ENCODE results near the gene TIMM17B.

Gene TIMM17B

DNA sequence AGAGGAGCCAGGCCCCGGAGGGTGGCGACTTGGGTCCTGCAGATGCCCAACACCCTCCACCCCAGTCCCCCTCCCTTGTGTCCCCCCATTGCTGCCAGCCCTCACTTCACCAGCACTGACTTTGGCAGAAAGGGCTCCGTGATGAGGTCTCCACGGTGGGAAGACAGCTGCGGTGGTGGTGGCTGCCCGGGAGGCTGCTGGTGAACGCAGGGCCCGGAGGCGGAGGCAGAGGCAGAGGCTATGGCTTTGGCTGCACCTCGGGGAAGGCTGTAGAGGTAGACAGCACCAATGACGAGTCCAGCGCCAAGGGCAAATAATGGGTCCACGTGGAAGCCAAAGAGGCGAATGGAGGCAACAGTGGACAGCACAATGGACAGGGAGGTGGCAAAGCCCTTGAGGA lies 7.1 kb upstream of the TIMM17B start:
- in situ Hi-C loops (cut with MboI; ENCODE audit: low sequenced_read_pairs, unreplicated experiment), result no loop called here
- no peak for DNase-seq (ENCODE audit: low spot score)
- TF ChIP-seq, protein P1, sequence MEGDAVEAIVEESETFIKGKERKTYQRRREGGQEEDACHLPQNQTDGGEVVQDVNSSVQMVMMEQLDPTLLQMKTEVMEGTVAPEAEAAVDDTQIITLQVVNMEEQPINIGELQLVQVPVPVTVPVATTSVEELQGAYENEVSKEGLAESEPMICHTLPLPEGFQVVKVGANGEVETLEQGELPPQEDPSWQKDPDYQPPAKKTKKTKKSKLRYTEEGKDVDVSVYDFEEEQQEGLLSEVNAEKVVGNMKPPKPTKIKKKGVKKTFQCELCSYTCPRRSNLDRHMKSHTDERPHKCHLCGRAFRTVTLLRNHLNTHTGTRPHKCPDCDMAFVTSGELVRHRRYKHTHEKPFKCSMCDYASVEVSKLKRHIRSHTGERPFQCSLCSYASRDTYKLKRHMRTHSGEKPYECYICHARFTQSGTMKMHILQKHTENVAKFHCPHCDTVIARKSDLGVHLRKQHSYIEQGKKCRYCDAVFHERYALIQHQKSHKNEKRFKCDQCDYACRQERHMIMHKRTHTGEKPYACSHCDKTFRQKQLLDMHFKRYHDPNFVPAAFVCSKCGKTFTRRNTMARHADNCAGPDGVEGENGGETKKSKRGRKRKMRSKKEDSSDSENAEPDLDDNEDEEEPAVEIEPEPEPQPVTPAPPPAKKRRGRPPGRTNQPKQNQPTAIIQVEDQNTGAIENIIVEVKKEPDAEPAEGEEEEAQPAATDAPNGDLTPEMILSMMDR (IDR thresholded peaks at IDR 0.05; ENCODE audit: borderline replicate concordance, control extremely low read depth, extremely low read depth, insufficient read depth, missing control alignments), result no peak

DNA sequence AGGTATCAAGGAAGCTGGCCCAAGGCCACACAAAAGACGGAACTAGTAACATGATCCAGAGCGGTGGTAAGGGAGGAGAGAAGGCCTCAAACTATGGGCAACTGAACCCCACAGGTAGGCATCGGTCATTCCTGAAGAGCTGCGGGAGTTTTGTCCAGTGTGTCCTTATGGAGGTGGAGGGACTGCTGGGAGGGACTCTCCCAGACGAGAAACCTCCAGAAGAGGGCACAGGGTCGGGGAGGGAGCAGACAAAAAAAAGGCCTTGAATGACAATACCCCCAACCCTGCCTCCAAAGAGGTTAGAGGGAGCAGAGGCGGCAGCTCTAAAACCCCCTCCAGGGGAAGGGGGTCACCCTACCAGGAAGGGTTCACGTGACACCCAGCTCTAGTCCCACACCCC lies 6.6 kb upstream of the TIMM17B start:
- in situ Hi-C loops (cut with MboI; ENCODE audit: low sequenced_read_pairs, unreplicated experiment), result no loop called here
- TF ChIP-seq, protein P1 (IDR thresholded peaks at IDR 0.05; ENCODE audit: borderline replicate concordance, control extremely low read depth, extremely low read depth, insufficient read depth, missing control alignments), result no peak
- no peak for DNase-seq (ENCODE audit: low spot score)

DNA sequence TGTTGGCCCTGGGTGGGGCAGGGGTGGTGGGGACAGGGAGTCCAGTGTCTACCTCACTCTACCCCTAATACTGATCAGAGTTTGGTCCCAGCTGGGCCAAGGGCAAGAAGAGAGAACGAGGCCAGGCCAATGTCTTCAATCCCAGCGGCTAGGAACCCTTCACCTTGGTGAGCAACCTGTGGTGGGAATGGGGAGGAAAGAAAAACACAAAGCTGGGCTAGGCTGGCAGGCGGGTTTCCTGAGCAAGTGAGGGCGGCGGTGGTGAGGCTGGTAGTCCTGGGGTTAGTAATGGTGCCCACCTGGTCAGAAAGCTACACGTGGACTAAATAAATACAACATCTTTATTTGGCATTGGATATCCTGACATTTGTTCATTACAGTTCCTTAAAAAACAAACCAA lies 5.7 kb upstream of the TIMM17B start:
- in situ Hi-C loops (cut with MboI; ENCODE audit: low sequenced_read_pairs, unreplicated experiment), result no loop called here
- DNase-seq (ENCODE audit: low spot score), result no peak
- TF ChIP-seq, protein P1 (IDR thresholded peaks at IDR 0.05; ENCODE audit: borderline replicate concordance, control extremely low read depth, extremely low read depth, insufficient read depth, missing control alignments), result no peak

DNA sequence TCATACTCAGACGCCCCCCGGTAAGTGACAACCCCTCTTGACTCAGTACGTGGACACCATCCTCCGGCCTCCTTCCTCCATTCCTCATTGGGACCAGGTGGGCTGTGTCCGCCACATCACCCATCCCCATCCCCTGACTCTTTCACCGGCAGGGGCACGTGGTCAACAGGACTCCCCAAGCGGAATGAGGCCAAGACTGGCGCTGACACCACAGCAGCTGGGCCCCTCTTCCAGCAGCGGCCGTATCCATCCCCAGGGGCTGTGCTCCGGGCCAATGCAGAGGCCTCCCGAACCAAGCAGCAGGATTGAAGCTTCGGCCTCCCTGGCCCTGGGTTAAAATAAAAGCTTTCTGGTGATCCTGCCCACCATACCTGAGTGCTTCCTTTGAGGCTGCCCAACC lies 5.2 kb upstream of the TIMM17B start:
- TF ChIP-seq, protein P1 (IDR thresholded peaks at IDR 0.05; ENCODE audit: borderline replicate concordance, control extremely low read depth, extremely low read depth, insufficient read depth, missing control alignments), result no peak
- in situ Hi-C loops (cut with MboI; ENCODE audit: low sequenced_read_pairs, unreplicated experiment), result no loop called here

DNA sequence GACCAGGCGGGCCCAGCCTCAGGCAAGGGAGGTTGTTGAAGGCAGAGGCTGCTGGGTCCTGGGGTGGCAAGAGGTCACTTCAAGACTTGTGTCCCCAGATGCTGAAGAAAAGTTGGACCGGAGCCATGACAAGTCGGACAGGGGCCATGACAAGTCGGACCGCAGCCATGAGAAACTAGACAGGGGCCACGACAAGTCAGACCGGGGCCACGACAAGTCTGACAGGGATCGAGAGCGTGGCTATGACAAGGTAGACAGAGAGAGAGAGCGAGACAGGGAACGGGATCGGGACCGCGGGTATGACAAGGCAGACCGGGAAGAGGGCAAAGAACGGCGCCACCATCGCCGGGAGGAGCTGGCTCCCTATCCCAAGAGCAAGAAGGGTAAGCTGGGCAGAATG lies 4.6 kb upstream of the TIMM17B start:
- in situ Hi-C loops (cut with MboI; ENCODE audit: low sequenced_read_pairs, unreplicated experiment), result no loop called here
- no peak for DNase-seq (ENCODE audit: low spot score)
- TF ChIP-seq, protein P1 (IDR thresholded peaks at IDR 0.05; ENCODE audit: borderline replicate concordance, control extremely low read depth, extremely low read depth, insufficient read depth, missing control alignments), result no peak

More for the DNA sequence above, 5.2 kb upstream of the TIMM17B start:
- no peak for DNase-seq (ENCODE audit: low spot score)

DNA sequence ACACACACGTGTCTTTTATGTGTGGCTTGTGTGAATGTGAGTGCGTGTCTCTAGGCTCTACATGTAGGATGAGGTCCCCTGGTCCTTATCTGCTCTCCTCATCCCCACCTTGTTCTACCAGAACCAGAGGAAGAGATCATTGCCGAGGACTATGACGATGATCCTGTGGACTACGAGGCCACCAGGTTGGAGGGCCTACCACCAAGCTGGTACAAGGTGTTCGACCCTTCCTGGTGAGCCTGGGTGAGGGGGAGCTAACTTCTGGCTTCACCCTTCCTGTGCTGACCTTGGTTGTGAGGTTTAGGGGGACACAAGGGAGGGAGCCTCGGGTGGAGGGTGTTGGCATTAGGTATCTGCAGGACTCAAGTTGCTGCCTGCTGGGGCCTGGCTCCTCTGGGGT lies 3.5 kb upstream of the TIMM17B start:
- in situ Hi-C loops (cut with MboI; ENCODE audit: low sequenced_read_pairs, unreplicated experiment), result no loop called here
- TF ChIP-seq, protein P1 (IDR thresholded peaks at IDR 0.05; ENCODE audit: borderline replicate concordance, control extremely low read depth, extremely low read depth, insufficient read depth, missing control alignments), result no peak
- no peak for DNase-seq (ENCODE audit: low spot score)

DNA sequence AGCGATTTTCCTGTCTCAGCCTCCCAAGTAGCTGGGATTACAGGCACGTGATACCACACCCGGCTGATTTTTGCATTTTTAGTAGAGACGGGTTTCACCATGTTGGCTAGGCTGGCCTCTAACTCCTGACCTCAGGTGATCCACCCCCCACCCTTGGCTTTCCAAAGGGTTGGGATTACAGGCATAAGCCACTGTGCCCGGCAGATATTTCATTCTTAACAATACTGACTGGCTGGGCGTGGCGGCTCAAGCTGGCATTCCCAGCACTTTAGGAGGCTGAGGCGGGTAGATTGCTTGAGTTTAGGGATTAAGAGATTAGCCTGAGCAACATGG lies 1.5 kb upstream of the TIMM17B start:
- in situ Hi-C loops (cut with MboI; ENCODE audit: low sequenced_read_pairs, unreplicated experiment), result no loop called here
- TF ChIP-seq, protein P1 (IDR thresholded peaks at IDR 0.05; ENCODE audit: borderline replicate concordance, control extremely low read depth, extremely low read depth, insufficient read depth, missing control alignments), result no peak
- no peak for DNase-seq (ENCODE audit: low spot score)

Data from GM13976 (cell line).